NCI-H1092 (cell line): Measurements from ENCODE around the gene BHLHE40.
A peak's percentile ranks its signal among the peaks of the same experiment; 100 is the strongest.
"Not testable (repeated sequence)": the region's sequence is repeated elsewhere in the genome, so short reads cannot be mapped to it uniquely, and the experiment has no call there.

Source experiments
- DNase-seq: peaks from one replicate; lab custom pipeline; 2025; lab: John Stamatoyannopoulos, UW

BHLHE40 gene

GRCh38 chr3:4961865-4962264, 17.4 kb upstream of the BHLHE40 start:
- not testable (repeated sequence) for DNase-seq

GRCh38 chr3:4963669-4964570, 15.3 kb upstream of the BHLHE40 start:
- DNase-seq: no peak

- not testable (repeated sequence) for DNase-seq
Measured at GRCh38 chr3:4966006-4966405, 13.2 kb upstream of the BHLHE40 start.

- DNase-seq: not testable (repeated sequence)
Measured at GRCh38 chr3:4967683-4968082, 11.6 kb upstream of the BHLHE40 start.

GRCh38 chr3:4971437-4971836, 7.8 kb upstream of the BHLHE40 start:
- not testable (repeated sequence) for DNase-seq

- no peak for DNase-seq
Measured at GRCh38 chr3:4971838-4972237, 7.4 kb upstream of the BHLHE40 start.

- DNase-seq: no peak
Measured at GRCh38 chr3:4972652-4973643, 6.3 kb upstream of the BHLHE40 start.

- no peak for DNase-seq
Measured at GRCh38 chr3:4974154-4974553, 5.1 kb upstream of the BHLHE40 start.

GRCh38 chr3:4976109-4976508, 3.1 kb upstream of the BHLHE40 start:
- no peak for DNase-seq

GRCh38 chr3:4977001-4977852, 2.0 kb upstream of the BHLHE40 start:
- no peak for DNase-seq

- no peak for DNase-seq
Measured at GRCh38 chr3:4977853-4978203, 1.4 kb upstream of the BHLHE40 start.

GRCh38 chr3:4978204-4978965, 852 bp upstream of the BHLHE40 start:
- peak; percentile 69 for DNase-seq

- no peak for DNase-seq
Measured at GRCh38 chr3:4978966-4979427, 240 bp upstream of the BHLHE40 start.

- peak; percentile 18 for DNase-seq
Measured at GRCh38 chr3:4980229-4981203, 1.3 kb downstream of the BHLHE40 start.

- DNase-seq: no peak
Measured at GRCh38 chr3:4981294-4981664, 2.0 kb downstream of the BHLHE40 start.

- DNase-seq: no peak
Measured at GRCh38 chr3:4981665-4982494, 2.6 kb downstream of the BHLHE40 start.

GRCh38 chr3:4982773-4983738, 3.8 kb downstream of the BHLHE40 start:
- DNase-seq: no peak
